Smooth muscle cell (in vitro differentiated cells): ENCODE measurements around the gene OR6K2. TPM values are rescaled to one million over a fixed set of nuclear protein-coding genes. Genes with fewer than 3 reads are reported as not detected.

Experiments
- DNase-seq: peaks from one replicate; lab custom pipeline; 2025; ENCODE audit not compliant: unreplicated experiment; lab: John Stamatoyannopoulos, UW
- H2AFZ ChIP-seq: fragments of 200-600 bp; sonication (generic); 2 replicates; pipeline ENCODE4 v1.6.0; 2016; ENCODE audit warnings: antibody characterized with exemption, low read depth, mild to moderate bottlenecking
- H3F3A ChIP-seq: fragments of 200-600 bp; sonication (generic); 2 replicates; pipeline ENCODE4 v1.6.0; 2017; ENCODE audit warnings: antibody characterized with exemption, low read depth
- H3K27ac ChIP-seq: fragments of 200-600 bp; sonication (generic); 2 replicates; pipeline ENCODE4 v1.5.1; 2016; ENCODE audit warnings: low read depth, mild to moderate bottlenecking
- H3K27me3 ChIP-seq: fragments of 200-600 bp; sonication (generic); 2 replicates; pipeline ENCODE4 v1.6.1; 2016; ENCODE audit warnings: low read depth, mild to moderate bottlenecking
- H3K36me3 ChIP-seq: fragments of 200-600 bp; sonication (generic); 2 replicates; pipeline ENCODE4 v1.5.1; 2016; ENCODE audit warnings: low read depth
- H3K4me1 ChIP-seq: fragments of 200-600 bp; sonication (generic); 2 replicates; pipeline ENCODE4 v1.5.1; 2016; ENCODE audit warnings: low read depth
- H3K4me2 ChIP-seq: fragments of 200-600 bp; sonication (generic); 2 replicates; pipeline ENCODE4 v1.6.0; 2016; ENCODE audit warnings: mild to moderate bottlenecking
- H3K4me3 ChIP-seq: fragments of 200-600 bp; sonication (generic); 2 replicates; pipeline ENCODE4 v1.5.1; 2016; ENCODE audit warnings: mild to moderate bottlenecking
- H3K79me2 ChIP-seq: fragments of 200-600 bp; sonication (generic); 2 replicates; pipeline ENCODE4 v1.6.0; 2016; ENCODE audit warnings: low read depth, mild to moderate bottlenecking
- H3K9ac ChIP-seq: fragments of 200-600 bp; sonication (generic); 2 replicates; pipeline ENCODE4 v1.6.0; 2016; ENCODE audit warnings: low read depth
- H3K9me3 ChIP-seq: fragments of 200-600 bp; sonication (generic); replicated peaks from 2 replicates; pipeline ENCODE4 v1.5.1; 2016; ENCODE audit warnings: low read depth
- H4K20me1 ChIP-seq: fragments of 200-600 bp; sonication (generic); 2 replicates; pipeline ENCODE4 v1.6.0; 2016; ENCODE audit warnings: low read depth
- WGBS: methylation state at CpG from one replicate; pipeline ENCODE4 v1.1.7; 2016; ENCODE audit warnings: low lambda C conversion rate; 5-methylcytosine and 5-hydroxymethylcytosine counted together
- polyA plus RNA-seq: library from polyadenylated mRNA; unstranded; fragments of >200 nt; fragmentation: Nextera tagmentation; extraction: Ambion mirVana; gene quantifications from 2 replicates; pipeline ENCODE4 v1.2.1, GENCODE V29; 2016
- total RNA-seq: library from RNA; depleted of rRNA; stranded (reverse); fragments of >200 nt; gene quantifications from 2 replicates; pipeline ENCODE4 v1.2.3, GENCODE V29; 2014
- TF ChIP-seq, protein P1 (sequence below): fragments of 200-600 bp; sonication (generic); IDR thresholded peaks from 2 replicates; pipeline ENCODE4 v1.5.1; 2017; ENCODE audit warnings: borderline replicate concordance, mild to moderate bottlenecking, antibody characterized with exemption; ENCODE audit not compliant: insufficient read depth, poor library complexity, severe bottlenecking

Gene OR6K2
- total and polyA plus RNA-seq, 2 experiments from 2014 or later: not detected

DNA sequence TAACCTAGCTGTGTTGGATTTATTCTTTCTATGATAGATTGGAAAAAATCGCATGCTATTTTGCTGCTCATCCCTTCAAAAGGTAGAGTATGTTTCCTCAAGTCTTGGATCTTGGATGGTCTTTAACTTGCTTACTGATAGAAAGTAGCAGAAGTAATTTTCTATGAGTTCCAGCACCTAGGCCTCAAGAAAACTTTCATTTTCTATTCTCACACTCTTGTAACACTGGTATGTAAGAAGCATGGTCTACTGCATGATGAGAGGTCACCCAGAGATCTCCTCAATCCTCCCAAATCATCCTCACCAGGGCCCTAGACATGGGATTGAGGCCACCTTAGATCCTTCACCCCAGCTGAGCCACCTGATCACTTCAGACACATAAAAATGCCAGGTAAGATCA, 21.2 kb downstream of the OR6K2 start:
- Histone ChIP-seq H2AFZ (no peak overlapping the region), H3K4me1 (no peaks in the 10 kb centered on the region), H3K4me3 (no peak overlapping the region), H3K9ac (no peak overlapping the region), H4K20me1 (no peaks in the 10 kb centered on the region), H3K79me2 (no peaks in the 10 kb centered on the region), H3F3A (no peaks in the 10 kb centered on the region), H3K4me2 (no peak overlapping the region), H3K36me3 (no peaks in the 10 kb centered on the region), H3K27ac (no peak overlapping the region), H3K27me3 (no peaks in the 10 kb centered on the region), H3K9me3 (no peaks in the 10 kb centered on the region)
- TF ChIP-seq, protein P1, sequence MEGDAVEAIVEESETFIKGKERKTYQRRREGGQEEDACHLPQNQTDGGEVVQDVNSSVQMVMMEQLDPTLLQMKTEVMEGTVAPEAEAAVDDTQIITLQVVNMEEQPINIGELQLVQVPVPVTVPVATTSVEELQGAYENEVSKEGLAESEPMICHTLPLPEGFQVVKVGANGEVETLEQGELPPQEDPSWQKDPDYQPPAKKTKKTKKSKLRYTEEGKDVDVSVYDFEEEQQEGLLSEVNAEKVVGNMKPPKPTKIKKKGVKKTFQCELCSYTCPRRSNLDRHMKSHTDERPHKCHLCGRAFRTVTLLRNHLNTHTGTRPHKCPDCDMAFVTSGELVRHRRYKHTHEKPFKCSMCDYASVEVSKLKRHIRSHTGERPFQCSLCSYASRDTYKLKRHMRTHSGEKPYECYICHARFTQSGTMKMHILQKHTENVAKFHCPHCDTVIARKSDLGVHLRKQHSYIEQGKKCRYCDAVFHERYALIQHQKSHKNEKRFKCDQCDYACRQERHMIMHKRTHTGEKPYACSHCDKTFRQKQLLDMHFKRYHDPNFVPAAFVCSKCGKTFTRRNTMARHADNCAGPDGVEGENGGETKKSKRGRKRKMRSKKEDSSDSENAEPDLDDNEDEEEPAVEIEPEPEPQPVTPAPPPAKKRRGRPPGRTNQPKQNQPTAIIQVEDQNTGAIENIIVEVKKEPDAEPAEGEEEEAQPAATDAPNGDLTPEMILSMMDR: no peak
- 95% methylated on average over 1 of the region's 1 CpG for WGBS
- no peak for DNase-seq

DNA sequence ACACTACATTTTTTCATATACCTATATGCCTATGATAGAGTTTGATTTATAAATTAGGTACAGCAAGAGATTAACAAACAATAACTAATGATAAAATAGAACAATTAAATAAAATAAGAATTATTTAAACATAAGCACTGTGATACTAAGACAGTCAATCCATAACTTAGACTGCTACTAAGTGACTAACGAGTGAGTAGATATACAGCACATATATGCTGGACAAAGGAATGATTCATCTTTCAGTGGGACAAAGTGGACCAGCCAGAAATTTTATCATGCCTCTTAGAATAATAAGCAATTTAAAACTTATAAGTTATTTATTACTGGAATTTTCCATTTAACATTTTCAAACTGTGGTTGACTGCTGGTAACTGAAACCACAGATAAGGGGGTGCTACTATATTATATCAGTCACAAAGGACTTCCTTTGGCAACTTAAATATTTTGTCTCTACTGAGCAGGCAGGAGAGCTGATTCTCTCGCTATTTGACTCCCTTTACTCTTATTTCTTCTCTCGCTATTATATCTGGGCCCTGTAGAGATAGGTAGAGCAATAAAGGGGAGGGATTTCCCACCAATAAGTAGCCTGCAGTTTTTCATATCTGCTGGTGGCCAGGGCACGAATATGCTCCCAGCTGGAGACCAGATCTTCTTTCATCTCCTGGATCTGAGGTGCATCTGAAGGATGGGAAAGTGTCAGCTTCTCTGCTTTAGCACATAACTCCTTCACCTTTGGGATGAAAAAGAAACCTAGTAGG, 24.7 kb downstream of the OR6K2 start:
- Histone ChIP-seq H3K9ac (no peak overlapping the region), H3K27ac (no peak overlapping the region), H3K36me3 (no peaks in the 10 kb centered on the region), H3K9me3 (no peaks in the 10 kb centered on the region), H4K20me1 (no peaks in the 10 kb centered on the region), H3K79me2 (no peaks in the 10 kb centered on the region), H3K4me3 (no peak overlapping the region), H3K27me3 (no peaks in the 10 kb centered on the region), H2AFZ (no peak overlapping the region), H3K4me2 (no peak overlapping the region), H3F3A (no peaks in the 10 kb centered on the region), H3K4me1 (no peaks in the 10 kb centered on the region)
- WGBS: 74% methylated on average over 4 of the region's 4 CpGs
- no peak for DNase-seq
- TF ChIP-seq, protein P1: no peak

DNA sequence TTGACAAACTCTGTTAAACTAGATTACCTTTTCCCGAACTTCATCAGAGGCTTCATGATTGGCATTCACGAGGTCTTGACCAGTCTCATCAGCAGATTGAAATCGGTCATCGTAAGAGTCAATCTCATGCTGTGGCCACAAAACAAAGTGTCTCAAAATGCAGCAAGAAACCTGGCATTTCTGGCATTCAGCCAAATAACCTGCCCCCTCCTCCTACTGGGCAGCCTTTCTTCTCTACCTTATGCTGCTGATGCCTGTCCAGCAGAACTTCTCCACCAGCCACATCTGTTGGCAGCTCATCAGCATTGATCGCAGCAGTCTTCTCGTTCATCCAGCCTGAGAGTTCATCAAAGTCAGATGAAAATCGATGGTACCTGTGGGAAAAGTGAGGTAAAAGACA, 26.1 kb downstream of the OR6K2 start:
- Histone ChIP-seq H3K4me1 (no peaks in the 10 kb centered on the region), H3K4me3 (no peak overlapping the region), H3K9me3 (no peaks in the 10 kb centered on the region), H3K9ac (no peak overlapping the region), H3K79me2 (no peaks in the 10 kb centered on the region), H3K4me2 (no peak overlapping the region), H3K36me3 (no peaks in the 10 kb centered on the region), H2AFZ (no peak overlapping the region), H3F3A (no peaks in the 10 kb centered on the region), H3K27ac (no peak overlapping the region), H3K27me3 (no peaks in the 10 kb centered on the region), H4K20me1 (no peaks in the 10 kb centered on the region)
- no peak for DNase-seq
- 90% methylated on average over 7 of the region's 7 CpGs for WGBS
- TF ChIP-seq, protein P1: no peak

DNA sequence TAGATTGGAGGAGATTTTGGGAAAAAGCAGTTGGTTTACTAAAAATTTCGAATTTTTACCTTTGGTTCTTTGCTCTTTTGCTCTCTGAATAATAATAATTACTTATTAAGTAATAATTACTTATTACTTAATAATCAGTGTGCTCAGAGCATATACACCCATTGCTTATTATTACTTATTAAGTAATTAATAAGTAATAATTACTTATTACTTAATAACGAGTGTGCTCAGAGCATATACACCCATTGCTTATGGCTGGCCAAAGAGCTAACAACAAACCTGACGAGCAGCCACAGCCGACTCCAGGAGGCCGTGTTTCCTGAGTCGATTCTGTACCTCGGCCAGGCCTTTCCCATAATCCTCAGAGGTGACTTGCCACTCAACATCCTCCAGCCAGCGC, 34.4 kb downstream of the OR6K2 start:
- H3K27ac ChIP-seq: no peak overlapping the region
- no peak overlapping the region for H3K4me3 ChIP-seq
- H3K27me3 ChIP-seq: no peaks in the 10 kb centered on the region
- H3K79me2 ChIP-seq: no peaks in the 10 kb centered on the region
- H2AFZ ChIP-seq: no peak overlapping the region
- no peaks in the 10 kb centered on the region for H4K20me1 ChIP-seq
- no peaks in the 10 kb centered on the region for H3K36me3 ChIP-seq
- no peak overlapping the region for H3K9ac ChIP-seq
- H3K9me3 ChIP-seq: no peaks in the 10 kb centered on the region
- TF ChIP-seq, protein P1: no peak
- H3K4me1 ChIP-seq: no peaks in the 10 kb centered on the region
- H3F3A ChIP-seq: no peaks in the 10 kb centered on the region
- WGBS: 94% methylated on average over 8 of the region's 8 CpGs
- DNase-seq: no peak
- no peak overlapping the region for H3K4me2 ChIP-seq
